Fibroblast of peridontal ligament (primary cell): ENCODE results near the gene RHNO1.
A peak's percentile ranks its signal among the peaks of the same experiment; 100 is the strongest.

Source experiments
- DNase-seq: peaks from one replicate; pipeline ENCODE4 v3.0.0-alpha.2; 2010; ENCODE audit errors: extremely low read depth

RHNO1 gene, protein sequence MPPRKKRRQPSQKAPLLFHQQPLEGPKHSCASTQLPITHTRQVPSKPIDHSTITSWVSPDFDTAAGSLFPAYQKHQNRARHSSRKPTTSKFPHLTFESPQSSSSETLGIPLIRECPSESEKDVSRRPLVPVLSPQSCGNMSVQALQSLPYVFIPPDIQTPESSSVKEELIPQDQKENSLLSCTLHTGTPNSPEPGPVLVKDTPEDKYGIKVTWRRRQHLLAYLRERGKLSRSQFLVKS

DNA sequence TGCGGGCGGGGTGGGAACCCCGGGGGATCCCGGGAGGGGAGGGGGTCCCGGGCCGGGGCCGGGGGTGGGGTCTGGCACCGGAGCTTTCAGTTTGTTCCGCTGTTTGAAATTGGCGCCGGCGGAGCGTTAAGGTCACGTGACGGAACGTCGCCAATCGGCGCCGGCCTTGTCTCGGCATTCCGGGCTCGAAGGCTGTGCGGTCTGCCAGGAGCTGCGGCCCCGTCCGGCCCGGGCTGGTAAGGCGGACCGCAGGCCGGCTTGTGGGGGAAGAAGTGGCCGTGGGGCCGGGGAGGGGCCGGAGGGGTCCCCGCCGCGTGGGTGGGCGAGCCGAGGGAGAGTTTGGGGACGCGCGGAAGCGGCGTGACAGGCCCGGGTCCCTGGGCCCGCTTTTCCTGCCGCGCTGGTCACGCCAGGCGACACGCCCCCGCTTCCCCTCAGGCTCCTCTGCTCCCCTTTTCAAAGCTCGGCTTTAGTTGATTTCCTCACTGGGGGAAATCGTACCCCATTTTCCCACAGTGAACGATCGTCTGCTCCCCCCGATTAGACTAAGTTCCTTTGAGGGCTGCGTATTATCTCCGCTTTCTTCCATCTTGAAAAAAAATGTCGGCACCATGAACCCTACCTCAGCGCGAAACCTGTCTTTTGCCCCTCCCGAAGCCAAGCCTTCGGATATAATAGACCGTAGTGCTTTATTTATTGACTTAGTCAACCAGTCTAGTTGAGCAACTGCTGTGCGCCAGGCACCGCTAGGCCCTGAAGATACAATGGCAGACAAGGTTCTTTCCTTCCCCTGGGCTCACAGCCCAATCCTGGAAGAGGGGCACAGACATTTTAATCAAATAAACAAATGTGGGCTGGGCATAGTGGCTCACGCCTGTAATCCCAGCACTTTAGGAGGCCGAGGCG is at the start of gene RHNO1, which contains the start of gene FOXM1:
Gene RHNO1 (plus strand): TSS at position 177 of the 906 bp plus-strand sequence. CDS start 8,144 bp downstream, outside the sequence.
Gene FOXM1 (minus strand): TSS at position 128 of the 906 bp plus-strand sequence. CDS start 2,696 bp downstream, outside the sequence.
- DNase-seq, result peak; percentile 86

DNA sequence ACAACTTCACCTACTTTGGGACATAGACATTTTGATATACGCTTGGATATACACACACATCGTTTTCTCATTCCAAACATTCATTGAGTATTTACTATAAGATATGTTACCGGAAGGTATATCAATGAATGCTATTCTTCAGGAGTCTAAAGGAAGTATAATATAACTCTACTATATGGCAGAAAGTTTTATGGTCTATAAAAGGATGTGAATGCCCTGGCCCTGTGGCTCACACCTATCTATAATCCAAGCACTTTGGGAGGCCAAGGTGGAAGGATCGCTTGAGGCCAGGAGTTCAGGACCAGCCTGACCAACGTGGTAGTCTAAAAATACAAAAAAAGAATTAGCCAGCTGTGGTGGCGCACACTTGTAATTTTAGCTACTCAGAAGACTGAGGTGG is 47.7 kb upstream of the RHNO1 start:
- DNase-seq, result no peak

DNA sequence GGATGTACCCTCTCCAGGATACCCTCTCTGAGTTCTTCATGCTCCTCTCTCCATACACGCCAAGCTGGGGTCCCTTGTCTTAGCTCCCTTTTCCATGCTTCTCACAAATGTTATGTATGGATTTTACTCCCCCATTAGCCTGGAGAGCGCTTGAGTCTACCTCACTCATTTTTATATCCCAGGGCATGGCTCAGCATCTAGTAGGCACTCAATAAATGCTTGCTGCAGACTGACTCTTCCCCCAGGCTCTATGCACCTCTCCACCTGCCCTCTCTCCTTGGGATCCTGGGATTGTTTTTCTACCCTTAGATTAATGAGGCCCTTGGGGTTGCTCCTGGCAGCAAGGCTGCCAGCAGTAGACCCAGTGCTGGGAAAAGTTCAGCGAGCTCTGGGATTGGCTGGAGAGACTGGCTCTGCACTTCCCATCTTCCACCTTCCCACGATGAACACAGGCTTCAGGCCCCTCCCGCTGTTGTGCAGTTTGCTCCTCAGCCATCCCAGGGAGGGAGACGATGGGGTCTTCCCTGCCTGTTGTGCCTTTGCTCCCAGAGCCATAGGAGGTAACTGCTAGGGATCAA is 44.4 kb upstream of the RHNO1 start:
- DNase-seq, result no peak

DNA sequence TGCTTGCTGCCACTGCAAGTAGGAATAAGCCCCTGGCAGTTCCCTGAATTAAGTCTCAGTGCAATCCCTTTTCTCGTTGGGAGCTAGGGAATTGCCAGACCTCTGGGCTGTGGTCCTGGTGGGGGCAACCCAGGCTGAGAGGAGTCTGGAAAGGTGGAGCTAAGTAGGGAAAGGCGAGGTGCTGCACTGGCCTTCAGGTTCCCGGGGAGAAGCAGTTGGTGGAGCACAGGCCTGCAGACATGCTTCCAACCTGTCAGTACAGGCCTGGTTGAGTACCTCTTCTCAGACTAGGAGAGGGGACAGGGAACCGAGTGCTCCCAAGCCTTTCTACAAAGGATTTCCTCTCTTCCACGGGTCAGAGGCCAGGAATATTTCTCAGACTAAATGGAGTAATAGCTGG is 43.7 kb upstream of the RHNO1 start:
- DNase-seq, result no peak

DNA sequence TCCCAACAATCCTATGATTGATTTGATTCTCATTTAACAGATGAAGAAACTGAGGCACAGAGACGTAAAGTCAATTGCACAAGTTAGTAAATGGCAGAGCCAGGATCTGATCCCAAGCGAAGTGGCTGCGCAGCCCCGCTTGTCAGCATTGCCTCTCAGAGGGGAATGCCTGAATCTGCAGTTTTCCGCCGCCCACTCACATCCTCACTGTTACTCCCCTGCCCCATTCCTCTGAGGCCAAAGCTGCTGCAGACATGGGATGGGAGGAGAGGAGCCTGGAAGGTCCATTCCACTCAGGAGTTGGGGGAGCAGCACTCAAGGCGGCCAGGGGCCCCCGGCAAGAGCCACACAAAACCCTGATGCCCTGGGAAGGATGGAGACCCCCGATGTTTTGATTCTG is 43.2 kb upstream of the RHNO1 start:
- no peak for DNase-seq

DNA sequence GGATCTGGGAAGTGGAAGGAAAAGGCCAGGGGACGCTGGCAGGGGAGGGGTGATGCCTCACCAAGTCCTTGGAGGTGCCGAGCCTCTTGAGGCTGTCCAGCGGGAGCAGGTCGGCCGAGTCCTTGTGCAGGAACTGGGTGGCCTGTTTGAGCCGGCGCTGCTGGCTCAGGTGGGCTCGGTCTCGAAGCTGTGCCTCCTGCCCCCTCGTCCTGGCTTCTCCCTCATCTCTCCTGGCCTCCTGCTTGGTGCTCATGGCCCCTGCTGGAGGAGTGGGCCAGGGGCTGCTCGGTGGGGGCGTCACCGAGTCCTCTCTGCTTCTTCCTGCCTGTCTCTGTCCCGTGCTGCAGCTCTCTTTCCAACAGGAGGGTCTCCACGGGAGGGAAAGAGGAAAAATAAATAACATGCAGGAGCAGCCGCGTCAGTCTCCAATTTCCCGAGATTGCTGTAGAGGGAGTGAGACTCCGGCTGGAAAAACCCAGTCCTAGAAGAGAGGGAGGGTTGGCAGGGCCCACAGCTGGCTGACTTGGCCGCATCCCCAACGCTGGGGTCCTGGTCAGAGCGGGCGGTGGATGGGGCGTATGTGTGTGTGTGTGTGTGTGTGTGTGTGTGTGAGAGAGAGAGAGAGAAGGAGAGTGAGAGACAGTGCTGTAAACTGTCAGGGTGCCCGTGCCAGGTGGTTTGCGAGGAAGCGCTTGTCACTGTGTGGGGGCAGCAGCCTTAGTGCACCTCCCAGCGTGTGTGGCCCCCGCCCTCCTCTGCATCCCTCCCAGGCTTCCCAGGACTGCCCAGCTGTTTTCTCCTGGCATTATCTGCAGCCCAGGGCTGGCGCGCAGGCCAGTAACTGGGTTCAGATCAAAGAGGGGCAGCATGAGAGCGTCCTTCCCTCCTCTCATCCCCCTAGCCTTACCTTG is 42.2 kb upstream of the RHNO1 start, which contains the start of gene NRIP2:
Gene NRIP2 (minus strand): TSS at position 455 of the 911 bp plus-strand sequence. CDS start 52 bp downstream, at position 403.
- DNase-seq, result peak; percentile 68

DNA sequence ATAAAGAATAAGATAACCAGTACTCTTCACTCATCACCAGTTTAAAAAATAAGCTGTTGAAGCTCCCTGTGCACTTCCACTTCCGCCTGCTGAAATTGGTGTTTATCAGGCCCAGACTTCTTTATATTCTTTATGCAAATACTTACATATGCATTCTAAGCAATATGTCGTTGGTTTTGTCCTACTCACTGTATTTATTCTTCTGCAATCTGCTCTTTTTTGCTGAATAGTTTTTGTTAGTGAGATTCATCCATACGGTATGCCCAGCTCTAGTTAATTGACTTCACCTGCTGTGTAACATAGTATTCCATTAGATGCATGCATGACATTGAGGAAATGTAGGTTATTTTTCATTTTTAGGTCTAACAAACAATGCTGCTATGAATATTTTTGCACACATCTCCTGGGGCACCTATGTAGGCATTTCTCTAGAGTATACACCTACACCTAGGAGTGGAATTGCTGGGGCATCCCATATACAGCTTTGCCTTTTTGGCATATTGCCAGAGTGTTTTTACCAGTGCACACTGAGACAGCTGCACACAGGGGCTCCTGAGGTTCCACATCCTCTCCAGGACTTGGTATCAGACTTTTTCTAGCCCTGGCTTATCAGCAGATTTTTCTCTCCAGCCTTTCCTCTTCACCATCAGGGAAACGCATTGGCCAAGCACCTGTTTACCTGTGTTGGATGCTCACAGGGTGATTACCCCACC is 41.2 kb upstream of the RHNO1 start:
- DNase-seq, result no peak

DNA sequence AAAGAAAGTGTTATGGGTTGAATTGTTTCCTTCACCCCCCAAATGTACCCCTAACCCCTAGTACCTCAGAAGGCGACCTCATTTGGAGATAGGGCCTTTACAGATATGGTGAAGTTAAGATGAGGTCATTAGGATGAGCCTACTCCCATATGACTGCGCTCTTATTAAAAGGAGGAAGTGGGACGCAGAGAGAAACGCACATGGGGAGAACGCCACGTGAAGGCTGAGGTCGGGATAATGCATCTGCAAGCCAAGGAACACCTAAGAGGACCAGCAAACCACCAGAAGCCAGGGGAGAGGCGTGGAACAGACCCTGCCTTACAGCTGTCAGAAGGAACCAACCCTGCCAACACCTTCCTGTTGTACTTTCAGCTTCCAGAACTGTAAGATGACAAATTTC is 40.4 kb upstream of the RHNO1 start:
- DNase-seq, result no peak

DNA sequence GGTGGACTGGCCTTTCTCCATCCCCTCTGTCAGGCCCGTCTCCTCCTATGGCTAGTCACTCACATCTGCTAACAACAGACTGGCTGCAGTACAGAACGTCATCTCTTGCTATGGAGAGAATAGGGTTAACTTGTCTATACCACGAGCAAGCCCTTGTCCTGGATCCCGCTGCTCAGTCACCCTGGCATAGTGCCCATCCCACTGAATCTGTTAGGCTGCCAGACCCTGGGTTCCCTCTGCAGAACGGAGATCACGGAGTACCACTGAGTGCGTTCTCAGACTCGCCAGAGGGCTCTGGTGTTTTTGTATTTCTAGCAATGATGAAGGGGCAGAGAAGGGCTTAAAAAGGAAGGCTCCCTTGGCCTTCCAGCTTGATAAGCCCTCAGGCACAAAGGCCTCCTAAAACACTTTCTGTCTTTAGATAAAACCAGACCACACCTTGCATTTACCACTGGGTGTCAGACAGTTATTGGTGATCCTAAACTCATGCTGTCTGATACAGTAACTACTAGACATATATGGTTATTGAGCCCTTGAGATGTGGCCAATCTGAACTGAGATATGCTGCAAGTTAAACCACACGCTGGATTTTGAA is 35.9 kb upstream of the RHNO1 start:
- no peak for DNase-seq

DNA sequence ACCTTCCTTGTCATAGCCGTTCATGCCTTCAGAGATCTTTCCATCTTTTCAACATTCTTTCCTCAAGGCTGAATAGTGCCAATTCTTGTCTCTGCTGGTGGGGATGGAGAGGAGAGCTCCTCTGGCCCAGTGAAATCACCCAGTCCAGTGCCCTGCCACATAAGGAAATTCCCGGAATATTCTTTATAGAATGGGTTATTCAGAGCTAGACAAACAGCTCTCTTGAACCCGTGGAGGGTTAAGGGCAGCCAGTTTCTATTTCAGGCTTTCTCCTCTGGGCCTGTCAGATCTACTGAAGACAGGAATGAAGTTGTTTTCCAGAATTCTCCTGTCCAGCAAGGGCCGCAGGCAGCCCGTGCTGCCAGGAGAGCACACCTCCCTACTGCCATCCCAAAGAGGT is 34.1 kb upstream of the RHNO1 start:
- no peak for DNase-seq

DNA sequence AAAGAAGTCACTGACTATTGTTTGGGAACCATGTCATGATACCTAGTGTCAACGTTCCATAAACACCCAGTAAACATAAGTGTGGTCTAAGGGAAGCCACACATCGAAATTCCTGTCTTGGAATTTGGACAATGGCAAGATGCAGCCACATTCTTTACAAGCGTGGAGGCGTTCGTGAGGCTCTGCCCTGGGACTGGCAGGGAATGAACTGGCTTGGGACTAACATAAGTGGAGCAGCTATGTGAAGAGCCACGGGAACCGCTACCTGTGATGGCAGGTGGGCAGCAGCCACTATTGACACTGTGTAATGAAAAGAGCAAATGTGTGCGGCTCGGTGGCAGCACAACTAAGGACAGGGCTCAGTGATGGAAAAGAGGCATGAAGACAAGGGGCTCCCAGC is 32.2 kb upstream of the RHNO1 start:
- no peak for DNase-seq

DNA sequence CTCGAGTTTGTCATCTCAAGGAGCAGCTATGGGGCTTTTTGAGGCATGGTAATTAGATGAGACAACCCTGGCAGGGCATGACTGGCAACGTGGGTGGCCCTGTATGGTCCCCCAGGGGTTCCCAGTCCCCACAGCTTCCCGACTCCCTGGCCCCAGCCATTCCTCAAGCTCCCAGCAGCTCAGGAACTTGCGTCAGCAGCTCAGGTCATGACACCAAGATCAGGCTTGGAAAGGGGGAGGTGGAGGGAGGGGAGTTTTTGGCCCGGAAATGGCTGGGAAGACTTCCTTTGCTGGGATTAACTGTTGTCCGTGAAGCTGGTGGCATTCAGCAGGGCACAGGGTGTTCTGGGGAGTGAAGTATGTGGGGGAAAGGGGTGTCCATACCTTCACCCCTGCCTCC is 31.7 kb upstream of the RHNO1 start:
- peak; percentile 47 for DNase-seq

DNA sequence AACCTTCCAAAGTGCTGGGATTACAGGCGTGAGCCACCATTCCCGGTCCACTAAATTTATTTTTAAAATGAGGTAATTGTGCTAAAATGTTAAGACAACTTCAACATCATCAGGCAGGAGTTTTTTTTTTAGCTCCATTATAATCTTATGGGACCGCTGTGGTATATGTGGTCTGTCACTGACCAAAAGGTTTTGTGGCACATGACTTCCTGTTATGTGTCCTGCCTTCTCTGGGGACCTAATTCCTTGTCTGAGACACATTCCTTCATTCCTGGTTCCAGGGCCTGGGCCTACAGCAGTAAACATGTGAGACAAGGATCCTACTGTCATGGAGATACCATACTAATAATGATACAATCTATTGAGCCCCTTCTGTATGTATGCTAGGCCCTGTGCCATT is 25.1 kb upstream of the RHNO1 start:
- DNase-seq, result no peak

DNA sequence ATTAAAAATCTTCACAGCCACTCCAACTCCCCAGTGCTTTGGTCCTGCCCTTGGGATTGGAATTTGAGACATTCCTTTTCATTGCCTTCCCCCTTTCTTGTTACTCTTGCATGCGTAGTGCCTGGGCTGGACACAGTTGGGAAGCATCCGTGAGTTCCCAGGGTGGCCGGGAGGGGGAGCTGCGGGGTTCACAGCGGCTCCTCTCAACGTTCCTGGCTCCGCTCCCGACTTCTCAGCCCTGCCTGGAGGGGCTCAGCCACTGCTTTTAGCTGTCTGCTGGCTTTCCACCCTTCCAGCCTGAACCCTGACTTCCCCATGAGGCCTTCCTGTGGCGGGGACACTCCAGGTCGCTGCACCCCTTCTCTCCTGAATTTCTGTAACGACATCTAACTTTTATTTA is 23.4 kb upstream of the RHNO1 start:
- peak; percentile 69 for DNase-seq

DNA sequence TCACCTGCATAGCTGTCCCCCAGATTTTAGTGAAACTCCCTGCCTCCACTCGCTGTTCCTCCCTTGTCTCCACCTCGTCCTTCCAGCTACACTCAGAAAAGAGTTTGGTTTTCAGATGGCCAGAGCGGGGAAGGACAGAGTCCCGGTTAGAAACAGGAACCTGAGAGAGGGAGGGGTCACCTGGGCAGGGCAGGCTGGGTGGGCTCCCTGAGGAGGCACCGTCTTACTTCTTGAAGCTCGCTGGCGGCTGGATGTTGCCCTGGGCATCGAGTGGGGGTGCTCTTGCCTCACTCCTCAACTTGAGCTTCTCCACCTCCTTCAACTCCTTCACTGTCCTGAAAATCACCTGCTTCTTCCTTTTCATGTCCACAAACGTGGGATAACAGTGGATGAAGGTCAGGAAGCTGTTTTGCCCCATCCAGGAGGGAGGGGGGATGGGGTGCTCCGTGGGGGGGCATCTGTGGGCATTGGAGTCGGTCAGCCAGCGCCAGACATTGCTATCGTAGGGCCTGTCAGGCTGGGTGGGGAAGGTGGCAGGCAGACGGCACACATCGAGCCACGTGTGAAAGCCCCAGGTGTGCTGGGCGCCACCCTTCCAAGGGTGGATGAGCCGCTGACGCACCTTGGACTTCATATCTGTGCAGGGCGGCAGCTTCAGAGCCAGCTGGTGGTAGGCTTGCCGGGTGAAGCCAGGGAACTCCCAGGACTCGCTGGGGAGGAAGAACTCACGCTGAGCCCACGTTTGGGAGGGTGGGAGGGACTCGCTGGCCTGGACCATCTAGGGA is 22.2 kb upstream of the RHNO1 start:
- no peak for DNase-seq

DNA sequence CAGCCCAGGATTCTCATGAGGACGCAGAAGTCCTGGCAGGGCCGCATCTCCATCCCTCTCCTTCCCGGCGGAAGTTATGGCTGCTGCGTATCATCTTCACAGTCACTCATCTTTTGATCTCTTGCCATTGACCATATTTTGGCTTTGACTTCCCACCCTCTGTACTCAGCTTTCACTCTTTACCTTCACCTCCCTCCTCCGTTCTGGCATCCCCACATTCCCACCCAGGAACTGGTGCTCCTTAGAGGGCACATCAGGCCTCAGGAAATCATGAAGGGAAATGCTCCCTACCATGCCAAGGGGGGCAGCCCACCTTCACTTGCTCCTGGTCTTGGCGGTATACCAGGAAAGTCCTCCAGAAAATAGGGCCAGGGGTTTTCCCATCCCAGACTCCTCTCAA is 21.5 kb upstream of the RHNO1 start:
- DNase-seq, result no peak

DNA sequence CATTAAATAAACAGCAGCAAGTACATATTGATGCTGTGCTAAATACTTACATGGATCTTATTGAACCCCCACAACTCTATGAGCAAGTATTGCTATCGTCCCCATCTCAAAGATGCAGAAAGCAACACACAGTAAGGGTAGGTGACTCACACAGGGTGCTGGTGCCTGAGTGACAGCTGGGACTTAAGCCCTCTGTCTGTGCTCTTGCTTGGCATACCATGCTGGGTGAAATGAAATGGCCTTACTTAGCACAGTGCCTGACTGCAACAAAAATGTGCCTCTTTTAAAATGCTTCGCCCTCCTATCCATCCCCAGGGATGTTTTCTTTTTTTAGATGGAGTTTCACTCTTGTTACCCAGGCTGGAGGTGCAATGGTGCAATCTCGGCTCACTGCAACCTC is 21.0 kb upstream of the RHNO1 start:
- DNase-seq, result no peak

DNA sequence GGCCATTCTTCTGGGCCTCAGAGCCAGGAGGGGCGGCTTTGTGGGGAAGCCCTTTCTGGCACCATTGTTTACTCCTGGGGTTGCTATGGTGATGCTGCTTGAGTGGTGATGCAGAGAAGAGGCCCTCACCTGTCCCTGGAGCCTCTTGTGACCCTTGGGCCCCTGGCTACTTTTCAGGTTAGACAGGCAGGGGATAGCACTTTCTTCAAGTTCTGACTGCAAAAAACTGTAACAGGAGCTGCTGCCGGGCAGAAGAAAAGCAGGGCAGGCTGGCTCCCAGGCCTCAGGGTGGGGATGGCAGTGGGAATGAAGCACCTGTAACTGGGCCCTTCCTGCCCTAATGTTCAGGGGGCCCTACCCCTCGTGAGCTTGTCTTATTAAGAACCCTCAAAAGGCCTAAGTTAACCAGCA is 20.0 kb upstream of the RHNO1 start, which contains the start of gene TEX52:
Gene TEX52 (minus strand): TSS at position 19 of the 411 bp plus-strand sequence. CDS start 13 bp downstream, at position 6.
- no peak for DNase-seq

DNA sequence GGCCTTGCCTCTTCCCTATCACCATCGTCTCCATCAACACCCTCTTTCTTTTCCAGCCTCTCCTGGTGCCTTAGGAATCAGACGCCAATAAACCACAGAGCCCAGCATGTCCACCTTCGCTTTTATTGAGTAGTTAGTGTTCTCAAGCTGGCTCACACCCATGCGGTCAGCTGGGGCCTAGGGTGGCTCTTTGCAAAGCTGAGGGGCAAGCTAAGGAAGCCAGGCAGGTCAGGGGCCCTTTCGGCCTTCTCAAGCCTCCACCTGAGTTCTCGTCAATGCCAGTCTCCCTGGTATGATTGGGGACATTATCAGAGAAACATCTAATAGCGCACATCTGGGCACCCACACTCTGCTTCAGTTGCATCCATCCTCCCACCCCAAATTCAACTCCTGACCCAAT is 19.4 kb upstream of the RHNO1 start:
- DNase-seq, result no peak
